Liver (tissue), 3 donors: Measurements from ENCODE around the gene MBD4.

ENCODE experiments used
- HNF4G ChIP-seq: IDR thresholded peaks from 2 replicates; pipeline ENCODE4 v1.6.1; 2016; ENCODE audit warnings: antibody characterized with exemption
- JUND ChIP-seq, 2 donors: IDR thresholded peaks; 2 replicates each; pipeline ENCODE4 v1.6.1; 2016; ENCODE audit warnings: antibody characterized with exemption in 2 of 2
- RAD21 ChIP-seq, 2 donors: IDR thresholded peaks; 2 replicates each; pipeline ENCODE4 v1.6.1; 2016; ENCODE audit warnings: antibody characterized with exemption in 2 of 2, mild to moderate bottlenecking in 2 of 2
- SP1 ChIP-seq: IDR thresholded peaks from 2 replicates; pipeline ENCODE4 v1.6.1; 2018; ENCODE audit warnings: antibody characterized with exemption, mild to moderate bottlenecking
- TF ChIP-seq, protein P1 (sequence below): fragments of 150-350 bp; IDR thresholded peaks from 2 replicates; pipeline ENCODE4 v1.5.1; 2017; ENCODE audit warnings: improper control_type of control experiment, low read depth, low read length; ENCODE audit not compliant: missing input control
- donor health status: healthy.
- donor health status: healthy.

DNA sequence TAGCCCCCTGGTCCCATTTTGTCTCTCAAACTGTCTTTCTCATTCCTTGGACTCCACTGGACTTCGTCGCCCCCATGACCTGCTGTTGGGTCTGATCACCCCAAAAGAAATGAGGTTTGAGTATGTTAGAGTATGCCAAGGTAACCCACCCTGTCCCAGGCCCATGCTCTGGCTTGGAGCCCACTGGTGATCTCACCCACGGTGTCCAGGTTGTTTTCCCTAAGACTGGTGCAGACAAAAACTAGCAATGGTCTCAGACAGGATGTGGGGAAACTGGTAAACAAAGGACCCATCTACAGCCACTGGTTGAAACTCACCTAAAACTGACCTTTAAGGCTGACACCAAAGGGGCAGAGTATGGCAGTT lies 50.2 kb downstream of the MBD4 start:
- TF ChIP-seq JUND (IDR thresholded peaks at IDR 0.05) (no peak), HNF4G (no peak), RAD21 (IDR thresholded peaks at IDR 0.05) (no peak), SP1 (no peak)
- TF ChIP-seq, protein P1, sequence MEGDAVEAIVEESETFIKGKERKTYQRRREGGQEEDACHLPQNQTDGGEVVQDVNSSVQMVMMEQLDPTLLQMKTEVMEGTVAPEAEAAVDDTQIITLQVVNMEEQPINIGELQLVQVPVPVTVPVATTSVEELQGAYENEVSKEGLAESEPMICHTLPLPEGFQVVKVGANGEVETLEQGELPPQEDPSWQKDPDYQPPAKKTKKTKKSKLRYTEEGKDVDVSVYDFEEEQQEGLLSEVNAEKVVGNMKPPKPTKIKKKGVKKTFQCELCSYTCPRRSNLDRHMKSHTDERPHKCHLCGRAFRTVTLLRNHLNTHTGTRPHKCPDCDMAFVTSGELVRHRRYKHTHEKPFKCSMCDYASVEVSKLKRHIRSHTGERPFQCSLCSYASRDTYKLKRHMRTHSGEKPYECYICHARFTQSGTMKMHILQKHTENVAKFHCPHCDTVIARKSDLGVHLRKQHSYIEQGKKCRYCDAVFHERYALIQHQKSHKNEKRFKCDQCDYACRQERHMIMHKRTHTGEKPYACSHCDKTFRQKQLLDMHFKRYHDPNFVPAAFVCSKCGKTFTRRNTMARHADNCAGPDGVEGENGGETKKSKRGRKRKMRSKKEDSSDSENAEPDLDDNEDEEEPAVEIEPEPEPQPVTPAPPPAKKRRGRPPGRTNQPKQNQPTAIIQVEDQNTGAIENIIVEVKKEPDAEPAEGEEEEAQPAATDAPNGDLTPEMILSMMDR: no peak
